Measurements from ENCODE around the gene FOXD2. TPM values are rescaled to one million over a fixed set of nuclear protein-coding genes. Genes with fewer than 3 reads are reported as not detected.

Gene FOXD2
- total RNA-seq, 4 donors from 2014 or later = 0.11 TPM; not detected in 3

DNA sequence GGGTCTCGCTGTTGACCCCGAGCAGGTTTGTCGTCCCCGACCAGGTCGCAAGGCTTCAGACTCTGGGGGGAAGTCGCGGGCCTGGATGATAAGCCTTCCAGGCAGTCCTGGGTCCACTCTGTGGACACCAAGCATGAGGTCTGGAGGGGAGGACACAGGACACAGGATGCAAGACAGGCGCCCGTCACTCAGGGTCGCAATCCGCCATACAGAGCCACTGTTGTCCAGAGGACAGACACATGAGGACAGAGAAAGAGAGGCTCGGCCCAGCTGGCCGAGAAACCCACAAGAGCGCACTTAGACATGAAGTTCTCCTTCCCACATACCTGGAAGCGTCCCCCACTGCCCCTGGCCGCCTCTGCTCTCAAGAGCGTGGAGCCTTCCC lies 4.8 kb upstream of the FOXD2 start:
- ATAC-seq (no peak), DNase-seq (no peak)
- Histone ChIP-seq H3K27me3 (peaks cover 63 to 77% (median 72%) of the 10 kb centered on the region in 3 donors), H3K36me3 (no peaks in the 10 kb centered on the region), H3K9me3 (no peaks in the 10 kb centered on the region), H3K4me3 (no peak overlapping the region), H3K4me1 (peaks cover 8 to 17% of the 10 kb centered on the region in 2 donors), H3K27ac (no peak overlapping the region)
- in situ Hi-C loops (cut with MboI; ENCODE audit: low sequenced_read_pairs in 4 of 4) = loop anchor here in 1 of 4 donors (25.0 kb wide), 2 partner anchors 246 to 279 kb away; partner anchors contain the start of gene PDZK1IP1
- TF ChIP-seq, protein P1, sequence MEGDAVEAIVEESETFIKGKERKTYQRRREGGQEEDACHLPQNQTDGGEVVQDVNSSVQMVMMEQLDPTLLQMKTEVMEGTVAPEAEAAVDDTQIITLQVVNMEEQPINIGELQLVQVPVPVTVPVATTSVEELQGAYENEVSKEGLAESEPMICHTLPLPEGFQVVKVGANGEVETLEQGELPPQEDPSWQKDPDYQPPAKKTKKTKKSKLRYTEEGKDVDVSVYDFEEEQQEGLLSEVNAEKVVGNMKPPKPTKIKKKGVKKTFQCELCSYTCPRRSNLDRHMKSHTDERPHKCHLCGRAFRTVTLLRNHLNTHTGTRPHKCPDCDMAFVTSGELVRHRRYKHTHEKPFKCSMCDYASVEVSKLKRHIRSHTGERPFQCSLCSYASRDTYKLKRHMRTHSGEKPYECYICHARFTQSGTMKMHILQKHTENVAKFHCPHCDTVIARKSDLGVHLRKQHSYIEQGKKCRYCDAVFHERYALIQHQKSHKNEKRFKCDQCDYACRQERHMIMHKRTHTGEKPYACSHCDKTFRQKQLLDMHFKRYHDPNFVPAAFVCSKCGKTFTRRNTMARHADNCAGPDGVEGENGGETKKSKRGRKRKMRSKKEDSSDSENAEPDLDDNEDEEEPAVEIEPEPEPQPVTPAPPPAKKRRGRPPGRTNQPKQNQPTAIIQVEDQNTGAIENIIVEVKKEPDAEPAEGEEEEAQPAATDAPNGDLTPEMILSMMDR (IDR thresholded peaks at IDR 0.05 in 4 of 5, conservative IDR thresholded peaks at IDR 0.05 in 1 of 5) = no peak
- TF ChIP-seq POLR2A (IDR thresholded peaks at IDR 0.05) = no peak
- intact Hi-C loops (cut with DNase I; ENCODE audit: low total_unique reads) = loop anchor here (5.0 kb wide), 1 partner anchor 294 kb away; no protein-coding TSS in a partner anchor

DNA sequence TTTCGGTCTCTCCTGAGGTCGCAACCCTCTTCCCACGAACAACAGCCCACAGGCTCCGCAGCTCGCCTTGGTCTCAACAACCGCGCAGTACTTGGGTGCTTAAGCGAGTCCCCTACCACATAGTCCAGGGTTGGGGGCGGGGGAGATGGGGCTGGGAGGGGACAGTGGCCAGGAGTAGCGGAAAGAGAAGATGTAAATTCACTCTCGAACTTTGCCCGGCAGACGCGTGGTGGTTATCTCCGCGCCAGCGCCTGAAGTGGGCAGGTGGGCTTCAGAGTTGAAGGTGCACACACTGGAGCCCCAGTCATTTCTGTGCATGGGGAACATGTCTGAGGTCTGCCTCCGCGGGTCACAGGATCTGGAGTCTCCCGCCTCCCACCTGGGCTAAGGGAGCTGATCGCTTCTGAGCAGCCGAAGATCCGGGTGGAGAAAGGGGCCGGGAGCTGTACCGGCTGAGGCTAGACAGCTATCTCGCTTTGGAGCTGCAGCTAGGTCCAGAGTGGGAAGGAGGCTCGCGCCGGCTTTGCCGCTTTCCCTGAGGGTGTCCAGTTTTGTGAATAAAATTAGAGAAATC lies 4.3 kb upstream of the FOXD2 start:
- no peak for DNase-seq
- peak overlapping the region in 2 of 4 donors; percentile 2 to 41 for H3K4me3 ChIP-seq
- no peak overlapping the region for H3K27ac ChIP-seq
- H3K4me1 ChIP-seq = peaks cover 8 to 17% of the 10 kb centered on the region in 2 donors
- H3K36me3 ChIP-seq = no peaks in the 10 kb centered on the region
- no peaks in the 10 kb centered on the region for H3K9me3 ChIP-seq
- in situ Hi-C loops (cut with MboI; ENCODE audit: low sequenced_read_pairs in 4 of 4) = loop anchor here in 1 of 4 donors (25.0 kb wide), 2 partner anchors 246 to 279 kb away; partner anchors contain the start of gene PDZK1IP1
- intact Hi-C loops (cut with DNase I; ENCODE audit: low total_unique reads) = loop anchor here (5.0 kb wide), 1 partner anchor 294 kb away; no protein-coding TSS in a partner anchor
- peaks cover 63 to 77% (median 73%) of the 10 kb centered on the region in 3 donors for H3K27me3 ChIP-seq
- TF ChIP-seq POLR2A (IDR thresholded peaks at IDR 0.05) = no peak
- TF ChIP-seq, protein P1 (IDR thresholded peaks at IDR 0.05 in 4 of 5, conservative IDR thresholded peaks at IDR 0.05 in 1 of 5) = no peak
- ATAC-seq = no peak

DNA sequence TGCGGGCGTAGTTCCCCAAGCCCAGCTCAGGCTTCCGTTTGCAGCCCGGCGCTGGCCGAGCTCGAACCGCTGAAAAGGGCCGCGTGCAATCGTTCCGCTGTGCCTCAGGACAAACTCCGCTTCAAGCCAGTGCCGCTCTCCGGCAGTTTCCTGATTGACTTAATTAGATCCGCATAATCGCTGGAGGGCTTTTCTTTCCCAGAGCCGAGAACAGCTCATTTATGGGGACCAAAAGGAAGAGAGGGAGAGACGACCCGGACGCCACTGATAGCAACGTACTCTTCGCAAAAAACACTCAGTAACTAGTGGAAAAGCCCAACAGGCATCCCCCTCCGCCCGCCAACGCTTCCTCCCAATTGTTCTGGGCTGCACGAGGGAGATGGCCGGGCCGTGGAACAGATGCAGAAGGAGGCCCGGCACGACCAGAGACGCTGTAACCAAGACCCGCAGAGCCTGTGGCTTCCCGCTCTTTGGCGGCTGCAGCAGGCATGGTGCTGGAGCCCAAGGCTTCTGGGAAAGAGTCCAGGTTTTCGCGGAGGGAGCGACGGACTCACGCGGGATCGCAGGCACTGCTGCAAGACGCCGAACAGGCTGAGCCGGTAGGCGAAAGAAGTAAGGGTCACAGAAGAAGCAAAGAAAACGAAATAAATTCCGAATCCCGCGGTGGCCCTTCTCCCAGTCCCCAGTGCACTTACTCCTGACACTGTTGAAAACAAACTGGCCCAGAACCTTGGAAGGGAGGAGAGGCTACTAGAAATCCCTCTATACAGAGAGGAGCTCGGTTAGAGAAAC lies 3.6 kb upstream of the FOXD2 start:
- peak in 1 of 2 donors; percentile 25 for DNase-seq
- Histone ChIP-seq H3K27me3 (peaks cover 64 to 82% (median 73%) of the 10 kb centered on the region in 3 donors), H3K9me3 (no peaks in the 10 kb centered on the region), H3K4me3 (peak overlapping the region in 2 of 4 donors; percentile 2 to 41), H3K27ac (no peak overlapping the region), H3K36me3 (no peaks in the 10 kb centered on the region), H3K4me1 (peaks cover 8 to 17% of the 10 kb centered on the region in 2 donors)
- intact Hi-C loops (cut with DNase I; ENCODE audit: low total_unique reads) (loop anchor here (5.0 kb wide), 1 partner anchor 293 kb away; no protein-coding TSS in a partner anchor), in situ Hi-C loops (cut with MboI; ENCODE audit: low sequenced_read_pairs in 4 of 4) (loop anchor here in 1 of 4 donors (25.0 kb wide), 2 partner anchors 247 to 278 kb away; partner anchors contain the start of gene PDZK1IP1)
- ATAC-seq = no peak
- no peak for TF ChIP-seq POLR2A (IDR thresholded peaks at IDR 0.05)
- TF ChIP-seq, protein P1 (IDR thresholded peaks at IDR 0.05 in 4 of 5, conservative IDR thresholded peaks at IDR 0.05 in 1 of 5) = no peak

DNA sequence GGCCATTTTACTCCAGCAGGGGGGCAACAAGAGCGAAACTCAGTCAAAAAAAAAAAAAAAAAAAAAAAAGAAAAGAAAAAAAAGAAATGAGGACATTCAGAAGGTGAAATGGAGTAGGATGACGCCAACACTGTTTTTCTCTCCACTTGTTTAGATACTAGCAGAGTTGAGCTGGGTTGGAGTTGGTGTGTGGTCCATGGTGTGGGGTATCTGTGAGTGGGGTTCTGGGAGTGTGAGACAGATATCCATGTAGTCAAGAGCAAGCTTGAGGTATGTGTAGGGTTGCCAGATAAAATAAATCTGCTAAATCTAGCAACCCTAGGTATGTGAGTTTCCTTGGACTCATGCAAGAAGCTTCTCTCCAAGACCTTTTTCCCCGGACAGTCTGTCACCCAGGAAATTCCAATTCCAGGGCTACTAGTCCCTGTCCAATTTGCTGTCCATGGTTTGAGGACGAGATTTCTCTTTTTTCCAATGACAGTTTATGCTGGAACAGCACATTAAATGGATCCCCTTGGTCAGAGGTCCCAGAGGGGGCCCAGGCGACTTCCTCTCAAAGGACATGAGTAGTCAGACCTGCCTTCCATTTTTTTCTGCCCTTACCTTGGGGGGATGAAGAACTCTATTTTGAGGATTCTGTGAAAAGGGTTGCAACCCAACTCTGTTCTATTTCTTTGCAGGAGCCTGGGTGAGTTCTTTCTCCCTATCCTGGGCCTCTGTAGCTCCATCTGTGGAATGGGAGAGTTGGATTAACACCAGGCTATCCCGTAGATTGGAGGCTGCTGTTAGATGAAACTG lies 2.1 kb upstream of the FOXD2 start:
- TF ChIP-seq, protein P1 (IDR thresholded peaks at IDR 0.05 in 4 of 5, conservative IDR thresholded peaks at IDR 0.05 in 1 of 5) = no peak
- no peak for TF ChIP-seq POLR2A (IDR thresholded peaks at IDR 0.05)
- no peak overlapping the region for H3K4me3 ChIP-seq
- no peaks in the 10 kb centered on the region for H3K9me3 ChIP-seq
- H3K27me3 ChIP-seq = peaks cover 70 to 87% (median 79%) of the 10 kb centered on the region in 3 donors
- intact Hi-C loops (cut with DNase I; ENCODE audit: low total_unique reads) = loop anchor here (2.0 kb wide), 1 partner anchor 275 kb away; no protein-coding TSS in a partner anchor
- DNase-seq (no peak), ATAC-seq (no peak)
- no peaks in the 10 kb centered on the region for H3K36me3 ChIP-seq
- no peak overlapping the region for H3K27ac ChIP-seq
- in situ Hi-C loops (cut with MboI; ENCODE audit: low sequenced_read_pairs in 4 of 4) = loop anchor here in 1 of 4 donors (25.0 kb wide), 2 partner anchors 248 to 277 kb away; partner anchors contain the start of gene PDZK1IP1
- H3K4me1 ChIP-seq = peaks cover 8 to 17% of the 10 kb centered on the region in 2 donors

Data from gastrocnemius medialis (tissue), 4 donors.